Measurements from ENCODE around the gene PARP6.

The PARP6 gene

DNA sequence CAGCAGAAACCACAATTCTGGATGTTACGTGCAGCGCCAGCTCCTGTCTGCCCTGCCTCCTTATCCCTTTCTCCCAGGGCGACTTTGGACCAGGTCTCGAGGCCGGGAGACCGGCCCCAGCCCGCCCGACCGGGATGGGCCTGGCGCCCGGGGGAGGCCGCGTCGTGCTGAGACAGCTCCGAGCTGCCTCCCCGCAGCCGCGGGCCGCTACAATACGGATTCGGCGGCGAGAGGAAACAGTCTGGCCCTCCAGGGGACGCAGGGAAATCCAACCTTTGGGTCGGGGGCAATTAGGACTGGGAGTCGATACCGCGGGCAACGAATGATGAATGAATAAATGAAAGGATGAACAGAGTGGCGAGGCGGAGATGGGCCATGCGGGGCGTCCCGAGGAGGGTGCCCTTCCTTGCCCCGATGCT, 75.3 kb downstream of the PARP6 start:
- no peak for DNase-seq (ENCODE audit: low read depth)
- Histone ChIP-seq H3K9me3 (ENCODE audit: control insufficient read depth, low read length) (no peaks in the 10 kb centered on the region), H3K27me3 (replicated peaks; ENCODE audit: control insufficient read depth, insufficient read depth, low read length) (no peaks in the 10 kb centered on the region), H3K36me3 (ENCODE audit: control insufficient read depth, insufficient read depth, low read length, severe bottlenecking) (peaks cover 39% of the 10 kb centered on the region), H3K4me3 (ENCODE audit: low read length) (peak overlapping the region; percentile 54), H3K9ac (ENCODE audit: low read length) (no peak overlapping the region), H3K4me1 (ENCODE audit: control insufficient read depth, insufficient read depth, low read length) (peaks cover 23% of the 10 kb centered on the region)

DNA sequence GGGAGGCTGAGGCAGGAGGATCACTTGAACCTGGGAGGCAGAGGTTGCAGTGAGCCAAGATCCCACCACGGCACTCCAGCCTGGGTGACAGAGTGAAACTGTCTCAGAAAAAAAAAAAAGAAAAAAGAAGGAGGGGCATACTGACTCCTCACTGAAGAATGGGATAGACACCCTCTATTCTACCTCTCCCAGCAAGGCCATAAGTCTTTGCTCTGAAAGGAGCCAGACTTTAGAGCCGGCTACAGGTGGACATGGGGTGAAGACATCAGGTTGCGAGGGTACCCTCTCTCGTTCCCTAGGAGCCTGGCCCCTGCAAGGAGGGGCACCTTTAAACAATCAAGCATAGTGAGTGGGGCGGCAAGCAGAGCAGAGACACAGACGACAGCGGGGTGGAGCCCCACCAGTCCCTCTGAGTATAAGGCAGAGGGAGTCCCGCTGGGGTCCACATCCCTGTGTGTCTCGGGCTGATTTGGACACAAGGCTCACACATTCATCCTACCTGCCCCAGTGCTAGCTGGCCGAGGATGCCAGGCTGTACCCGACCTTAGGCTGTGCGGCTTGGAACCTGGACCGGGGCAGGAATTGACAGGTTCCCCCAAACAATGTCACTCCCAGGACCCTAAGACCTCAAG, 75.8 kb downstream of the PARP6 start:
- no peak for DNase-seq (ENCODE audit: low read depth)
- Histone ChIP-seq H3K9me3 (ENCODE audit: control insufficient read depth, low read length) (no peaks in the 10 kb centered on the region), H3K36me3 (ENCODE audit: control insufficient read depth, insufficient read depth, low read length, severe bottlenecking) (peaks cover 34% of the 10 kb centered on the region), H3K4me1 (ENCODE audit: control insufficient read depth, insufficient read depth, low read length) (peaks cover 17% of the 10 kb centered on the region), H3K9ac (ENCODE audit: low read length) (no peak overlapping the region), H3K27me3 (replicated peaks; ENCODE audit: control insufficient read depth, insufficient read depth, low read length) (no peaks in the 10 kb centered on the region), H3K4me3 (ENCODE audit: low read length) (no peak overlapping the region)

DNA sequence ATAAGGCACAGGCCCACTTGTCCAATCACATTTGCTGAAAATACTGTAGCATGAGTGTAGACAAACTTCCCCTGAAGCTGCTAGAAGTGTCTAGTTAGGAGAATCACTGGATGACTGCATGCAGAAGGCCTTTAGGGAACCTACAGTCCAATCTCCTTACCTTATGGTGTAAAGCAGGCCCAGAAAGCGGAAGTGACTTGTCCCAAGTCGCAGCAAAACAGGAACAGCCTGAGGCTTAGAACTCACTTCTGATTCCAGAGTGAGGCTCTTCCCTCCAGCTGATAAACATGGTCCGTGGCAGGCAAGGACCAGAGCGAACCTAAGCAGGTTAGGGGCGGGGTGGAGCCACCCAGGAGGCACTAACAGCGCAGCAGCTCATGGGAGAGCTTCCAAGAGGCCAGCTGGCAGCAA, 77.2 kb downstream of the PARP6 start:
- no peaks in the 10 kb centered on the region for H3K9me3 ChIP-seq (ENCODE audit: control insufficient read depth, low read length)
- no peak overlapping the region for H3K4me3 ChIP-seq (ENCODE audit: low read length)
- DNase-seq (ENCODE audit: low read depth), result no peak
- peaks cover 3% of the 10 kb centered on the region for H3K4me1 ChIP-seq (ENCODE audit: control insufficient read depth, insufficient read depth, low read length)
- H3K9ac ChIP-seq (ENCODE audit: low read length), result no peak overlapping the region
- H3K27me3 ChIP-seq (replicated peaks; ENCODE audit: control insufficient read depth, insufficient read depth, low read length), result no peaks in the 10 kb centered on the region
- peaks cover 20% of the 10 kb centered on the region for H3K36me3 ChIP-seq (ENCODE audit: control insufficient read depth, insufficient read depth, low read length, severe bottlenecking)

DNA sequence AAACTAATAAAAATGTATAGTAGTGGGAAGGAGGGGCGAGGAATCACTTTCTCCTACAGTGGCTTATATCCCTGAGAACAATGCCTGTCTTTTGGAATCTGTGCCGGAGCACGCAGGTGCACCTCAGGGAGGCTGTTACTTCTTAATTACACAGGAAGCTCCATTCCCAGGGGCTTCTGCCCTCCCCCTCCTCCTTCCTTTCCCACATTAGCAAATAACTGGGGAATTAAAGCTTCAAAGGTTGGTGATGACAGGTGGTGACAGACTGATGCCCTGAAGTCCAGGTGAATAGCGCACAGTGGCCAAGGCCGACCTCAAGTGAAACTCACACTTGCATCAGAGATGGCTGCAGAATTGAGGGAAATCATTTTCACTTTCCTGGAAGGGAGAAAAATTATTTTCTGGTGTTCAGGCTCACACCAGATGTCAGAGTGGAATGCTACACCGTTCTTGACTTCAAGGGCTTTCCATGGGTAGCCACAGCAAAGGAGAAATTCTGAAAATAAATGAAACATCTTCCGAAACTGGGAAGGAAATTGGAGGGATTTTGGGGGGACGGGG, 78.4 kb downstream of the PARP6 start:
- DNase-seq (ENCODE audit: low read depth), result no peak
- H3K4me3 ChIP-seq (ENCODE audit: low read length), result no peak overlapping the region

DNA sequence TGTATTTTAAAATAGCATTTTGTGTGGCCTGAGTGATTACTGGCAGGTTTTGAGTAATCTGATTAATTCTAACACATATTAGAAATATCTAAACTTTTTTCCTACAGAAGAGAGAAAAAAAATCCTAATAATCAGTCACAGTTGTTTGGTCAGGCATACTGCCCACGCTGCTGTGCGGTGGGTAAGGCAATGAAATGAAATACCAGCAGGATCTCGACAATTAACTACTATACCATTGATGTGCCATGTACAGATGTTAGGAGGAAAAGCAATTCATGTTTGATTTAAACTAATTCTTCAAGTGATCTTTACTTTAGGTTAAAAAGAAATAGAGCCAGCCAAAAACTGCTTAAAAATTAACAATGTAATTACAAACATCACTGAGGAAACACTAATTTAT, 79.9 kb downstream of the PARP6 start:
- no peak overlapping the region for H3K9ac ChIP-seq (ENCODE audit: low read length)
- H3K27me3 ChIP-seq (replicated peaks; ENCODE audit: control insufficient read depth, insufficient read depth, low read length), result no peaks in the 10 kb centered on the region
- H3K4me3 ChIP-seq (ENCODE audit: low read length), result no peak overlapping the region

More for the DNA sequence above, 78.4 kb downstream of the PARP6 start:
- Histone ChIP-seq H3K9me3 (ENCODE audit: control insufficient read depth, low read length) (no peaks in the 10 kb centered on the region), H3K4me1 (ENCODE audit: control insufficient read depth, insufficient read depth, low read length) (no peaks in the 10 kb centered on the region), H3K36me3 (ENCODE audit: control insufficient read depth, insufficient read depth, low read length, severe bottlenecking) (peaks cover 8% of the 10 kb centered on the region), H3K27me3 (replicated peaks; ENCODE audit: control insufficient read depth, insufficient read depth, low read length) (no peaks in the 10 kb centered on the region), H3K9ac (ENCODE audit: low read length) (no peak overlapping the region)

More for the DNA sequence above, 79.9 kb downstream of the PARP6 start:
- Histone ChIP-seq H3K36me3 (ENCODE audit: control insufficient read depth, insufficient read depth, low read length, severe bottlenecking) (no peaks in the 10 kb centered on the region), H3K9me3 (ENCODE audit: control insufficient read depth, low read length) (no peaks in the 10 kb centered on the region), H3K4me1 (ENCODE audit: control insufficient read depth, insufficient read depth, low read length) (no peaks in the 10 kb centered on the region)
- DNase-seq (ENCODE audit: low read depth), result no peak
